Measurements from ENCODE around the gene PNP.

The PNP gene

DNA sequence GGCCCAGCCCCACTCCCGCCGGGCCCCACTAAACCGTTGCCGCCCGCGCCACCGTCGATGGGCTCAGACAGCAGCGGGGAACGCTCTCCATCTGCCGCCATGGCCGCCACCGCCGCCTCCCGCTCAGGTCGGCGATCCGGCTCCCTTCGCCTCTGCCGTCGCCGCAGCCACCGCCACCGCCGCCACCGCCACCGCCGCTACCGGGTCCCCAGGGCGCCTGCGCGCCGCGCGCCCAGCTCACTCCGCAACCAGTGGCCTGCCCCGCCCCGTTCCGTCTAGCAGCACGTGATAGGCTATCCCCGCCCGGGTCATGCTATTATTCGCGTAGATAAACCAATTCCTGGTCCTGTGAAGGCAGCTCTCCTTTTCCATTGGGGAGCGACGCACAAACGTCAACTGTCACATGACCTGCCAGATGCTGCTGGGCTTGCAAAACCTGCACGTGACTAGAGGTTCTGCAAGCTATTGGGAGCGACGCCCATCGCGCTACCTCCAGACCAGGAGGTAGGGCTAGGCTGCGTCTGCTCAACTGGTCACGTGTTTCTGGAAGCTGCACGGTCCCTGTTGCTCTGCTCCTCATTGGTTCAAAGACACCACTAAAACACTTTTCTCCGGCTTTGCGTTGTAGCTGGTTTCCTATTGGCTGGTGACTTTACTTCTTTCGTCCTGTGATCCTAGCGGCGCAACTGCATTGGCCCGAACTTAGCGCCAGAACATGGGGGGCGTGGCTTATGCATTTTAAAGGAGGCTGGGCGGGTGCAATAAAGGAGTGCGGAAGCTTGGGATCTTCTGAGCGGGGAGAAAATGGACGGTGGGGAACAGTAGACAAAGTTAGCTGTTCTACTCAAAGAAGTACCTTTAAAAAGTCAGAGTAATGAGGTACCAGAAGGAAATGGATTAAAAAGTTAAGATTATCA lies 7.7 kb upstream of the PNP start, which contains the start of gene PIP4P1:
PIP4P1 (minus strand) TSS at position 210 of the 917 bp plus-strand sequence; CDS start at position 101, 109 bp downstream.
- peak within 1 kb of the TSS; percentile 96 for H3K4me3 Mint-ChIP-seq
- H3K9me3 Mint-ChIP-seq = no peaks in the 10 kb centered on the region
- H3K27me3 Mint-ChIP-seq = peaks cover 4% of the 10 kb centered on the region
- DNase-seq = peak; percentile 98
- H3K36me3 Mint-ChIP-seq = peaks cover 34% of the 10 kb centered on the region
- peaks cover 39% of the 10 kb centered on the region for H3K4me1 Mint-ChIP-seq
- CTCF ChIA-PET = interaction anchor here (1.1 to 3.1 kb wide), 6 partner anchors 12 to 220 kb away, joined by 3 to 11 read pairs (median 4); no protein-coding TSS in a partner anchor
- peak within 1 kb of the TSS; percentile 91 for H3K27ac Mint-ChIP-seq

DNA sequence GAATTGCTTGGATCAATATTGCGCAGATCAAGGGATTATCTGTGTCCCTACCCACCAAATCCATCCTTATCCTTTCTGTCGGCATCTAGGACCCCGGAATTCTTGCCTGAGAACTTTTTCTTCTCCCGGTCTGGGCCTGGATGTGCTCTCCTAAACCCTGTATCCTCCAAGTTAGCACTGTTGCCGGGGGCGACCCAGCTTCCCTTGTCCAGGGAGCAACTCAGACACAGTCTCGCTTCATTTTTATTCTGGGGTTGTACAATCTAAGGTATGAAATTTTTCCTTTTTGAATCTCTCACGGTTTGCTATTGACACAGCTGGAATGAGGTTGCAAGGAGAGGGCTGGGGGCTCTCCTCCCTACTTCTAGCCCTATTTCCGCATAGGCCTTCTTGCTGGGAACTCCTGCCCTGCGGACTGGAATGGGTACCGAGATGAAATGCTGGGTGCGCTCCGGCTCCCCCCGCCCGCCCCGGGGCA lies 403 bp upstream of the PNP start:
- Mint-ChIP-seq H3K4me3 (peak overlapping the region; percentile 88), H3K27ac (peak overlapping the region; percentile 95), H3K36me3 (peaks cover 29% of the 10 kb centered on the region), H3K27me3 (peaks cover 3% of the 10 kb centered on the region), H3K9me3 (no peaks in the 10 kb centered on the region), H3K4me1 (peaks cover 33% of the 10 kb centered on the region)
- CTCF ChIA-PET = interaction anchor here (1.8 kb wide), 1 partner anchor 10 kb away, joined by 6 read pairs; no protein-coding TSS in a partner anchor
- DNase-seq = no peak

DNA sequence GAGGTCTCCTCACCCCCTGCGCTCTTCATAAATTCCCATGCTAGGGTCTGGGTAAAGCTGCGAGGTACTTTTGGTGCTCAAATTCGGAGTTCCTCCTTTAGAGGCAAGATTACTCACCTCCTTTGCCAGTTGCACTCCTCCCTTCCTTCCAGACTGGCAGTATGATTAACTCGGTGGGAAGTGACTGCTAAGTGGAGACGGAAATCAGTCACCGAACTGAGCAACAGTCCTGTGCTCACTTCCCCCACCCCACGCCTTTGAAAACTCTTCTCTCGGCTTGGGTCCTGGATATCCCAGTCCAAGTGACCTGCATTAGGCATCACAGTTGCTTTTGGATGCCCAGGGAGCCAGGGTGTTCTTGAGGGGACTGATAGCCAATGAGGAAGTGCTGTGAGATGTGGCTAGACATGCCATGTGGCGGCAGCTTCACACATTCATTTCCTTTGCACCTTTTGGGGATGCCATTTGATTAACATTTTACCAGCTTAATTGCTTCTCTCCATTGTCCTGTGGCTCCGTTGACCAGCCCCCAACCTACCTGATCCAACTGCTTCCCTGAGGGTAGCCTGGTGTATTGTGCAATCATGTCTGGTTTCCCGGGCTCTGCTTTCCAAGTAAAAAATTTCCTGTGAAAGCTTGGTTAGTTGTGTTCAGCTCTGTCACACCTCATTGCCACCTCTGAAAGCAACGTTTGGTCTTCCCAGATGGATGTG lies 840 bp downstream of the PNP start:
- H3K27me3 Mint-ChIP-seq = peaks cover 3% of the 10 kb centered on the region
- peaks cover 41% of the 10 kb centered on the region for H3K36me3 Mint-ChIP-seq
- CTCF ChIA-PET = interaction anchor here (1.1 to 1.8 kb wide), 4 partner anchors 9 to 54 kb away, joined by 3 to 13 read pairs (median 6); no protein-coding TSS in a partner anchor
- no peaks in the 10 kb centered on the region for H3K9me3 Mint-ChIP-seq
- peak overlapping the region; percentile 95 for H3K27ac Mint-ChIP-seq
- H3K4me3 Mint-ChIP-seq = peak overlapping the region; percentile 88
- DNase-seq = peak; percentile 60
- peaks cover 46% of the 10 kb centered on the region for H3K4me1 Mint-ChIP-seq

DNA sequence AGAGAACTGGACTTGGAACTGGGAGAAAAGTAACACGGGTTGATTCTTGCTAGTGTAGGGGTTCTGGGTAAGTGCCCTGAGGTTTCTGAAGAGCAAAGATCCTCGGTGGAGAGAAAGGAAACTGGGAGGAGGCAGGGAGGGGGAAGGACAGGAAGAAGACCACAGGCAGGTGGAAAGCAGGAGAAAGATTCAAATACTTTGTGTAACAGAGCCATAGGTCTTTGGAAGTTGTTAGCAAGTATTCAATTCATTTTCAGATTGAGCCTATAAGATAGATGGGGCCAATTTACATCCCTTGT lies 1.3 kb downstream of the PNP start:
- Mint-ChIP-seq H3K4me1 (peaks cover 51% of the 10 kb centered on the region), H3K27ac (peak overlapping the region; percentile 95), H3K36me3 (peaks cover 46% of the 10 kb centered on the region), H3K27me3 (peaks cover 3% of the 10 kb centered on the region), H3K4me3 (peak overlapping the region; percentile 88), H3K9me3 (no peaks in the 10 kb centered on the region)
- no peak for DNase-seq
- CTCF ChIA-PET = interaction anchor here (1.2 to 1.8 kb wide), 3 partner anchors 8 to 55 kb away, joined by 5 to 13 read pairs (median 6); no protein-coding TSS in a partner anchor

DNA sequence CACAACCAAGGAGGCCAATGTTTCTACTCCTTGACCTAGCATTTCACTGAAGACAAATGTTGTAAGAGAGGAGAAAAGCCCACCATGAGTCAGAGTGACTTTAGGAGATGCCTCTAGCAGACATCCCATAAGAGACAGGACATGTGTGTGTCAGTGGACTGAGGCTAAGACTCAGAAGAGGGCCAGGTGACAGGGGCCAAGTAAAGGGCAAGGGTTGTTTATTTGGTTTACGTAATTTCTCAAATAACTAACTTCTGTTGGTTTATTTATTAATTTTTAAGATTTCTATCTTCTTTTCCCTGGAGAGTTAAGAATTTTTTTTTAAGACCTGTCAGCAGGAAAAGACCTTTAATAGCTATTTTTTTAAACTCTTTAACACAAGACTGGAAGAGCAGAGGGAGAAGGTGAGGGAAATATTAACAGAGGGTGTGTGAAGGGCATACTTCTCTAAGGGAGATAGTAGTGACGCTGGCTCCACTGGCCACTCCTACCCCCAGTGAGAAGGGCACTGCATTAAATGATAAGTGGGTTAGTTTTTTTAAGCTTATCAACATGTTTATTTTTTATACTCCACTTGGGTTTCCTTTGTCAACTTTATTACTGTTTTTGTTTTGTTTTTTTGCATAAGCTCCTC lies 3.4 kb downstream of the PNP start:
- peaks cover 3% of the 10 kb centered on the region for H3K27me3 Mint-ChIP-seq
- H3K4me3 Mint-ChIP-seq = peak overlapping the region; percentile 67
- no peaks in the 10 kb centered on the region for H3K9me3 Mint-ChIP-seq
- peaks cover 67% of the 10 kb centered on the region for H3K36me3 Mint-ChIP-seq
- peak overlapping the region; percentile 60 for H3K27ac Mint-ChIP-seq
- CTCF ChIA-PET = interaction anchor here (0.6 to 1.0 kb wide), 2 partner anchors 11 to 145 kb away, joined by 3 to 5 read pairs; partner anchors contain the start of gene PIP4P1
- peaks cover 72% of the 10 kb centered on the region for H3K4me1 Mint-ChIP-seq
- DNase-seq = no peak

DNA sequence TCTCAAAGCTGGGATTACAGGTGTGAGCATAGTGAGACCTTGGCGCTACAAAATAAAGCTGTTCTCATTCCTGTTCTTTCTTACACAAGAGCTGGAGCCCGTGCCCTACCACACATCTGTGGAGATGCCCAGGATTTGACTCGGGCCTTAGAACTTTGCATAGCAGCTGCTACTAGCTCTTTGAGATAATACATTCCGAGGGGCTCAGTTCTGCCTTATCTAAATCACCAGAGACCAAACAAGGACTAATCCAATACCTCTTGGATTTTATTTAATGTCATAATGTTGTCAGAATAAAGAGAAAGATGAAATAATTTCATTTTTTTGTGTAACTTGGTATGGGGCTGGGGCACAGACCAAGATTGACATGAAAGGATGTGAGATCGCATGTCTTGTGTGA lies 7.6 kb downstream of the PNP start:
- H3K27ac Mint-ChIP-seq = peak overlapping the region; percentile 95

DNA sequence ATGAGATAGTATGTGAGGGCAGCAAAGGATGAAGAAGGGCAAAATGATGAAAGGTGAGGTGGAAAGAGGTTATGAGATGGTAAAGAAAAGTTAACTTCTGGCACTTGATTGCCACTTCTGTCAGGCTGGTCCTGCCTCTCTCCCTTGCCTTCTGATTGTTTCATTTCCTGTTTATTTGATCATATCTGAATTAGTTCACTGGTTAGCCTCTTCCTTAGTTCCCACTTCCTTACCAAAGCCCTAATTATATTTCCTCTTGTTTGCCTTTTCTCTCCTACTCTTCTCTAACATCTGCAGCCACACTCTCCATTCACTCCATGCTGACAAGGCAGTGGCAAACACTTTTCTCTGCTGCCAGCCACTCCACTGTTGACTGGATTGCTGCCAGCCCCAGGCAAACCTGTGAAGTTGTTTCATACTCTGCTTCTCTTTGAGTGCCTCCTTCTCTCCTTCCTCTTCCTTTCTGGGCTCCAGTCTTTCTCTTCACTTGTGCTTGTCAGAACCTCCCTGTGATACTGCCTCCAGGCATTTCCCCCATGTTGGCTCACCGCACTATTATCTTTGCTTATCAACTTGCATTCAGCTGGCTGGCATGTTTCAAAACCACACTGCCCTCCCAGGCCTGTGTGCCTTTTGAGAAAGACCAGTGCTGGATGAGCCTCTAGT lies 8.1 kb downstream of the PNP start:
- DNase-seq = peak; percentile 53
- peaks cover 69% of the 10 kb centered on the region for H3K36me3 Mint-ChIP-seq
- peaks cover 71% of the 10 kb centered on the region for H3K4me1 Mint-ChIP-seq
- H3K9me3 Mint-ChIP-seq = no peaks in the 10 kb centered on the region
- no peaks in the 10 kb centered on the region for H3K27me3 Mint-ChIP-seq
- H3K4me3 Mint-ChIP-seq = peak overlapping the region; percentile 22
- CTCF ChIA-PET = no interaction called here
- peak overlapping the region; percentile 95 for H3K27ac Mint-ChIP-seq

More for the DNA sequence above, 7.6 kb downstream of the PNP start:
- peak overlapping the region; percentile 22 for H3K4me3 Mint-ChIP-seq
- no peaks in the 10 kb centered on the region for H3K27me3 Mint-ChIP-seq
- CTCF ChIA-PET = no interaction called here
- H3K4me1 Mint-ChIP-seq = peaks cover 77% of the 10 kb centered on the region
- DNase-seq = no peak
- H3K9me3 Mint-ChIP-seq = no peaks in the 10 kb centered on the region
- peaks cover 74% of the 10 kb centered on the region for H3K36me3 Mint-ChIP-seq

DNA sequence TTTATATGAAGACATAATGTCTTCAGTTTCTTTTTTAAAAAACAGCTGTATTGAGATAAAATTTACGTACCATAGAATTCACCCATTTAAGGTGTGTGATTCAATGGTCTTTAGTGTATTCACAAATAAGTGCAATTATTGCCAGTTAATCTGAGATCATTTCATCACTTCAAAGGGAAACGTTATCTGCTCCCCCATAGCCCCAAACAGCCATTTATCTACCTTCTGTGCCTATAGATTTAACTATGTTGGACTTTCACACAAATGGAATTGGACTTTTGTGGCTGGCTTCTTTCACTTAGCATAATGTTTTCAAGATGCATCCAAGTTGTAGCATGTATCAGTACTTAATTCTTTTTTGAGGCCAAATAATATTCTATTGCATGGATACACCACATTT lies 9.7 kb downstream of the PNP start:
- H3K9me3 Mint-ChIP-seq = no peaks in the 10 kb centered on the region
- DNase-seq = no peak
- H3K27me3 Mint-ChIP-seq = no peaks in the 10 kb centered on the region
- H3K36me3 Mint-ChIP-seq = peaks cover 58% of the 10 kb centered on the region
- H3K4me1 Mint-ChIP-seq = peaks cover 59% of the 10 kb centered on the region
- peak overlapping the region; percentile 50 for H3K27ac Mint-ChIP-seq
- CTCF ChIA-PET = interaction anchor here (0.6 to 1.3 kb wide), 3 partner anchors 9 to 268 kb away, joined by 3 to 6 read pairs (median 3); partner anchors contain the start of gene PNP
- H3K4me3 Mint-ChIP-seq = no peak overlapping the region

DNA sequence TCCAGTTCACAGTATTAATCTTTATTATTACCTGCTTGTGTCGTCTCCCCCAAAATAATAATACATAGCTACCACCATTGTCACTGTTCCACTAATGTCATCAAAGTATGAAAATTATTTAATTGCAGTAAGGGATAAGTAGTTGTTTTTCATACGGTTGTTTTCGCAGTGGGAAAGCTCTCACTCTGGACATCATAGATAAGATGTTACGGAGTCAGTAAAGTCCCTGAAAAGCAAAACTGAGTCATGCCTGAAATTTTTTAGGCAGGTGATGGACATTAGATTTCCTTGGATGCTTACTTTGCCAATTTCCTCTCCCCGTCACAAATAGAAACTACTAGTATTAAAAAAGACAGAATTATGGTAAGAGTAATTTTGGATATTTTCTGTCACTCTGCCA lies 13.2 kb downstream of the PNP start:
- no peak overlapping the region for H3K4me3 Mint-ChIP-seq
- no peaks in the 10 kb centered on the region for H3K9me3 Mint-ChIP-seq
- H3K27ac Mint-ChIP-seq = no peak overlapping the region

DNA sequence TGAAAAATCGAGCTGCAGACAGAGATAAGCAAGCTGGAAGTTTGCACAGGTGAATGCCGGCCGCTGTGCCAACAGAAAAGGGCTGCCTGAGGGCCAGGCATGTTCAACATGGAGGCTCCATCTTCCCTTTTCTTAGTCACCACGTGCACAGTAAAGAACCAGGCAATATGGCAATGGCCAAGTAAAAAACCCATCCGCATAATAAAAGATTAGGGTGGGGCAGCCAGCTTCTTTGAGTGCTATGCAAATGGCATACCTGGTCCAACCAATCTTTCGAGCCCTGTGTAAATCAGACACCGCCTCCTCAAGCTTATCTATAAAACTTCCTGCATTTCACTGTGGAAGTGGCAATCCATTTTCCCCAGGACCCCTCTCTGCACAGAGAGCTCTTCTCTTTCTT lies 16.7 kb downstream of the PNP start:
- no peak for DNase-seq
- Mint-ChIP-seq H3K27me3 (no peaks in the 10 kb centered on the region), H3K4me1 (peaks cover 45% of the 10 kb centered on the region), H3K36me3 (peaks cover 4% of the 10 kb centered on the region), H3K9me3 (no peaks in the 10 kb centered on the region), H3K27ac (no peak overlapping the region), H3K4me3 (no peak overlapping the region)
- CTCF ChIA-PET = interaction anchor here (1.3 kb wide), 1 partner anchor 117 kb away, joined by 3 read pairs; no protein-coding TSS in a partner anchor

More for the DNA sequence above, 13.2 kb downstream of the PNP start:
- H3K27me3 Mint-ChIP-seq = no peaks in the 10 kb centered on the region
- peaks cover 36% of the 10 kb centered on the region for H3K4me1 Mint-ChIP-seq
- H3K36me3 Mint-ChIP-seq = peaks cover 23% of the 10 kb centered on the region
- CTCF ChIA-PET = no interaction called here
- no peak for DNase-seq

DNA sequence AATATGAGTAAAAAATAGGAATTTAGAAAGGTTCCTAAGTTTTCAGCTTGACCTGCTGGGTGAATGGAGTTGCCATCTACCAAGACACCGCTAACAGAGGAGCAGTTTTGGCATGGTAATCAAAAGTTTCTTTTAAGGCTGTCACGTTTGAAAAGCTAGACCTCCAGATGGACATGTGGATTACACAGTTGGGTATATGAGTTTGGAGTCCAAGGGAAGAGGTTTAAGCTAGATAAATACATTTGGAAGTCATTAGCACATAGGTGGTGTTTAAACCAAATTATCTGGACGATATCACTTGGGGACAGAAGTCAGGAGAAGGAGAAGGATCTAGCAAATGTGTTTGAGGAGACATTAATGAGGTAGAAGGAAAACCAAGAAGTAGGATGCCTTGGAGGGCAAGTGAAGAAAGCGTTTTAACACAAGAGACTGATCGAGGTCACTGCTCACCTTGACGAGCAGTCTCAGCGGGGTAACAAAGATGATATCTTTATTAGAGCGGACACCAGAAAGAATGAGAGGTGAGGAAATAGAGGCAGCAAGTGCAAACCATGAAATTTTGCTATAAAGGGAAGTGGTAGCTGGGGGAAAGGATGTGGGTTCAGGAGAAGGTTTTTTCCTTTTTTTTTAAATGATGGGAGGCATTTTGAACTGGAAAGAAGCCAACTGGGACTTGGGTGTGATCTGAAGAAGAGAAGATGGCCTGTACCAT lies 17.6 kb downstream of the PNP start:
- Mint-ChIP-seq H3K4me1 (peaks cover 53% of the 10 kb centered on the region), H3K27ac (peak overlapping the region; percentile 2), H3K4me3 (no peak overlapping the region), H3K9me3 (no peaks in the 10 kb centered on the region), H3K27me3 (no peaks in the 10 kb centered on the region), H3K36me3 (peaks cover 4% of the 10 kb centered on the region)
- CTCF ChIA-PET = interaction anchor here (0.5 to 3.1 kb wide), 5 partner anchors 17 to 157 kb away, joined by 3 to 12 read pairs (median 3); no protein-coding TSS in a partner anchor
- DNase-seq = no peak

DNA sequence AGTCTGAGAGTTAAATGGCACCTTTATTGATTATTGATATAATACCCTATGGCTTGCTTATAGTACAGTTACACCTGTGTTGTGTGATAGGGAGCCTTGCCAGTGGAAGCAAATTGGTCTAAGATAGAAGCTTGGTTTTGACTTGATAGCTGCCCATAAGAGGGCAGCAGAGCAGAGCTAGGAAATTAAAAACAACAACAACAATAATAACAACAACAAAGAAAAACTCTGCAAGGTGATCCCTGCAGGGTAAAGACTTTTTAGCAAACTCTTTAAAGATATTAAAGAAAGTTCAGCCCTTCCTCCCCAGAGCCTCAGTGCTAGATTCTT lies 18.2 kb downstream of the PNP start:
- H3K27me3 Mint-ChIP-seq = no peaks in the 10 kb centered on the region
- no peak for DNase-seq
- CTCF ChIA-PET = interaction anchor here (0.6 to 3.1 kb wide), 5 partner anchors 17 to 122 kb away, joined by 3 to 12 read pairs (median 5); no protein-coding TSS in a partner anchor
- no peaks in the 10 kb centered on the region for H3K9me3 Mint-ChIP-seq
- H3K27ac Mint-ChIP-seq = no peak overlapping the region
- H3K36me3 Mint-ChIP-seq = peaks cover 4% of the 10 kb centered on the region
- H3K4me1 Mint-ChIP-seq = peaks cover 56% of the 10 kb centered on the region
- no peak overlapping the region for H3K4me3 Mint-ChIP-seq

Measured in activated naive CD4-positive, alpha-beta T cell treated with anti-CD3 and anti-CD28 coated beads, Interleukin-2, amount 10 ng/mL, durations not matched to agents 7 days and 5 days (primary cell).